GM03348 (cell line): ENCODE results near the gene NRG3.
"Not testable (repeated sequence)": the region's sequence is repeated elsewhere in the genome, so short reads cannot be mapped to it uniquely, and the experiment has no call there.

Experiments
- DNase-seq: peaks from one replicate; pipeline ENCODE4 v3.0.0; 2012; ENCODE audit warnings: low spot score

NRG3 gene

DNA sequence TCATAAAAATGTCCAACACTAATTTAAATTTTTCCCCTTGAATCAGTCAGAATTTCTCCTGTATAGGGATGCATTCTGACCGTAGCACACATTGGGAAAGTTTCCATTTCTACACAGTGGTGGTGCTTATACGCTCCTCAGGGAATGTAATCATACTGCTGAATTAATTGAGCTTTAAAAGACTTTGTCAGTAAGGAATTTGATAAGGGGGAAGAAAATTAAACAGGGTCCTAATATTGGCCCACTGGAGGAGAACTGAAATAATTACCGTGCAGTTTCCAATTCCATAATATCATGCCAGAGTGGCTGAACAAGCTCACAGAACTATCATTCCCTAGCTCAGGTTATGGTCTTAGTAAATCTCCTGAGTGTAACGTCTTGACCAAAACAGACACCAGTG, 1041.9 kb downstream of the NRG3 start:
- no peak for DNase-seq

DNA sequence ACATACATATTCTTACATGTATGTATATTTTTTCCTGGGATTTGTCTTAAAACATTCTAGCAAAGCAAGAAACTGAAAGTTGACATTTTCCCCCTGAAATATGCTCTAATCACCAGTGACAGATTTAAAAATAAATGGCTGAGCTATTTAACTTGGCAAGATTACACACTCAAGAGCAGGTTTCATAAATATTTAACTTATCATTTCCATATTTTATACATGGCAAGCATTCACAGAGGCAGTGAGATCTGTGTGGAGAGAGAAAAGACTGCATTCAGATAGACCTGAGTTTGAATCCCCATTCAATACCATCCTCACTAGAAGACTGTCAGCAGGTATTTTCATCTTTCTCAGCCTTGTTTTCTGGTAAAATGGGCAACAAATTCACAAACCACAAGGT, 1043.0 kb downstream of the NRG3 start:
- DNase-seq, result no peak

- no peak for DNase-seq
Measured at GRCh38 chr10:82922046-82922445, 1047.1 kb downstream of the NRG3 start.

- no peak for DNase-seq
Measured at GRCh38 chr10:82922755-82923154, 1047.8 kb downstream of the NRG3 start.

DNA sequence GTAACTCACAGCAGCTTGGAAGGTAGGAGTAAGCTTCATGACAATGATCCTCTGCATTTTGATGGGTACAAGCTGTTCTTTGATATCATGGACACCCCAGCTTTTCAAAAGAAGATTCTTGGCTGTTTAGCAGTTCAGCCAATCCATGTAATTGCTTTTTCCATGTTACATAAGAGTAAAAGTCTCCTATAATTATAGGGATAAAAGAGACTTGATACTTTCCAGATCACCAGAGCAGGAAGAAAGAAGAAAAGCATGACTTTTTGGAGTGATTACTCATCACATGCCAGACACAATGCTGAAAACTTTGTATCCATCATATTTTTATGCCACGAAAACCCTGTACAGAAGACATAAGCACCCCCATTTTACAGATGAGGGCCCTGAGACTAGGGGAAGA, 1049.7 kb downstream of the NRG3 start:
- DNase-seq, result no peak

DNA sequence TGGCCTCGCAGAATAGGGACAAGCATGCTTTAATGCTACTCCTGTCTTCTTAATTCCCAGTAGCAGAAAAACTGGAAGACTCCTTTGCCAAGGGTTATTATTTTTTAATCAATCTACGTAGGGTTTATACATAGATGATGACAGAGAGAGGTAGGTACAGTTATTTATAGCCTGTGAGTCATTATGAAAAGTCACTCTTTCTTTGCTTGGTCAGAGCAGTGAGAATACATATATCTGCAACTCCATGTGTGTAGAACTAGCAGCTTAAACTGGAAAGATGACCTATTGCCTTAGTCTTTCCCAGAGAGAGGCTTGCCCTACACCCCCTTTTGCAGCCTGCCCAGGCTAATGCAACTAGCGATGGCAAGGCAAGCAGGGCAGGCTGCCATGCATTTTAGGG, 1050.6 kb downstream of the NRG3 start:
- DNase-seq, result no peak

DNA sequence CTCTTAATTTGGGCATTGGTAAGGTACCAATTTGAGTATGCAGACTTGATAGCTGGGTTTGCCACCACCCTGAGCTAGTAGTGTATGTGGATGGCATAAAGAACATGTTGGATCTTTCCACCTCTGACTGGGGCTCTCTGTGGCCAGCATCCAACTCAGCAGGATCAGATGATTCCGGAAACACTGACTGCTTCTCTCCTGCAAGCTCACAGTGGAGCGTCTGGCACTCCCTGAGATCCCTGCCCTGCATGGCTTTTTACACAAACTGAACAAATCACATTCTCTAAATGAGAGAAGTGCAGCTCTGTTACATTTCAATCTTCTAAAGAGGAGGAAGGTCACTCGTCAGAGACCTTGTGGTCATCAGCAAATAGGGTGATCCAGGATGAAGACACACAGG, 1057.5 kb downstream of the NRG3 start:
- no peak for DNase-seq

DNA sequence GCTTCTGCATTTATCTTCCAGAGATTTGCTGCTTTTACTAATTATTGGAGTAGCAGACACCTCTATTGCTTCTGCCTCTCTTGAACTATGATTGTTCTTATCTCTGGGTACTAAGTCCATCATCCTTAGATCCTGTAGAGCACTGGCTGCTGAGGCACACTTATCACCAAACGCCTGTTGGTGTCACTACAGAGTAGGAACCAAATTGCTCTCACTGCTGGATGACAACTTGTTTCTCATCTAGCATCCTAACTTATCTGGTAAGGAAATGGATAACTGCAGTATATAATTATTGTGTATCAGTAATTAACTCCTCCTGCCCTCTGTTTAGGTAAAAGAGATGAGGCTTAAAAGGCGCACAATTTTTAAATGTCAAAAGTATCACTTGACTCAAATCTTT, 1059.4 kb downstream of the NRG3 start:
- DNase-seq, result peak; percentile 7

GRCh38 chr10:82934947-82935346, 1060.0 kb downstream of the NRG3 start:
- no peak for DNase-seq

DNA sequence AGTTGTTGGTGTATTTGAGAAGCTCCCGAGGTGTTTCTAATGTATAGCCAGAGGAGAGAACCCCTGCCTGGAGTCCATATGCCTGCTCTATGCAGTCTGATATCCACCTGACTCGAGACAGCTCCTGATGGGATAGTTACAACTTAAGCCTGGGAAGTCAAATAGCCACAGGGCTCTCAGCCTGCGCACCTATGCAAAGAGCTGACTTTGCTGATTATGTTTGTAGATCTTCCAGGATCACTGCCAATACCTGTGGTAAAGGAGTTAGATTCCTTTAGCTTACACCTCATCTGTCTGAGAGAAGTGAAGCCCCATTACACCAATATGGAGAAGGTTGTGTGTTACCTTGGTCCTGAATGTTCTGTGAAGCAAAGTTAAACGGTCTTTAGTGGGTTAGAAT, 1063.3 kb downstream of the NRG3 start:
- no peak for DNase-seq

- DNase-seq, result peak; percentile 27
Measured at GRCh38 chr10:82942286-82943099, 1067.5 kb downstream of the NRG3 start.

GRCh38 chr10:82943142-82943541, 1068.1 kb downstream of the NRG3 start:
- DNase-seq, result no peak

GRCh38 chr10:82949816-82950575, 1075.0 kb downstream of the NRG3 start:
- DNase-seq, result no peak

DNA sequence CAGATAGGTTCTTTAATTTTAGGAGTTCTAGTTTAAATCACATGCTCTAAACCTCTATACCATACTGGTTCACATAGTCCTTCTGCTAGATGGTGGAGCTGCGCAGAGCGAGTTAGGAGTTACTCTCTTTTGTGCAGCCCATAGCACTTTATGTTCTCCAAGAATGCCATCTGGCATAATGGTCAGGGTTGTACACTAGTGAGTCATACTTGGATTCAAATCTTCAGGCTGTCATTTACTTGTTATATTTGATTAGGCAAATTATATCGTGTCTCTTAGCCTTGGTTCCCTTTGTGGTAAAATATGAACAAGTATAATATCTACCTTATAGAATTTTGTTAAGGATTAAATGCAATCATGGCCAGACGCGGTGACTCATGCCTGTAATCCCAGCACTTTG, 1078.3 kb downstream of the NRG3 start:
- no peak for DNase-seq

DNA sequence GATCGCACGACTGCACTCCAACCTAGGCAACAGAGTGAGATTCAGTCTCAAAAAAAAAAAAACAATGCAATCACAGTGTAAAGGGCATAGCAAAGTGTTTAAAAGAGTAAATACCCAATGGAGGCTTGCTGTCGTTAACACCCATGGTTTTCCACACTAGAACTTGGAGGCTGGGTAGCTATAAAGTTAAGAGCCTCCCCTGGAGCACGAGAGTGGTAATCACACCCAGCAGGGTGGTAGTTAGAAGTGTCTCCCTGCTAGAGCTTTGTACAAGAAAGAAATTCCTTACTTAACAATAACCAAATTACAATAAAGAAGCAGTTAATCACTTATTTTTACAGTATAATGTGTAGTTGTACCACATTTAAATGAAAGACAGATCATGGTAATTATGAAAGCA, 1078.9 kb downstream of the NRG3 start:
- no peak for DNase-seq

GRCh38 chr10:82960421-82961060, 1085.5 kb downstream of the NRG3 start:
- DNase-seq, result not testable (repeated sequence)

GRCh38 chr10:82961864-82962263, 1086.9 kb downstream of the NRG3 start:
- no peak for DNase-seq

DNA sequence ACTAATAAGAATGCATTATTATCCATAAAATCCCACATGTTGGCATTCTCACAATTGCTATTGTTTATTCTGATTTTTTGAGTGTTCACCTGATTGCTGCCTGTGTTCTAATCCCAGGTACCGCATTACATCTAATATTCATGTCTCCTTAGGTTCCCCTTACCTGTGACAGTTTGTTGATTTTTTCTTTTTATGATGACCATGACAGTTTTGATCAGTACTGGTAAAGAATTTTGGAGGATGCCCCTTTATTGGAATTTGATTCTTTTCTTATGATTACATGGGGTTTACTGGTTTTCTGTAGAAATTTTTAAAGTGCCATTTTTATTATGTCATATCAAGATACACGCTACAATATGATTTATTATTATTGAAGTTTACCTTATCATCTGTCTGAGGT, 1091.1 kb downstream of the NRG3 start:
- no peak for DNase-seq

- no peak for DNase-seq
Measured at GRCh38 chr10:82968533-82968932, 1093.5 kb downstream of the NRG3 start.

- peak; percentile 24 for DNase-seq
Measured at GRCh38 chr10:82969405-82969804, 1094.4 kb downstream of the NRG3 start.

GRCh38 chr10:82980321-82980720, 1105.3 kb downstream of the NRG3 start:
- no peak for DNase-seq

- peak; percentile 20 for DNase-seq
Measured at GRCh38 chr10:82981137-82981723, 1106.2 kb downstream of the NRG3 start.
